Hepatocyte (in vitro differentiated cells): ENCODE measurements around the gene PLCB4. TPM values are rescaled to one million over a fixed set of nuclear protein-coding genes. Genes with fewer than 3 reads are reported as not detected.

ENCODE experiments used
- DNase-seq: peaks from one replicate; pipeline ENCODE4 v3.0.0-alpha.2; 2016; ENCODE audit warnings: low spot score
- H2AFZ ChIP-seq: fragments of 200-600 bp; sonication (generic); 2 replicates; pipeline ENCODE4 v1.6.0; 2016; ENCODE audit warnings: antibody characterized with exemption, mild to moderate bottlenecking
- H3K27ac ChIP-seq: fragments of 200-600 bp; sonication (generic); 2 replicates; pipeline ENCODE4 v1.5.1; 2016; ENCODE audit warnings: mild to moderate bottlenecking
- H3K27me3 ChIP-seq: fragments of 200-600 bp; sonication (generic); 2 replicates; pipeline ENCODE4 v1.6.1; 2016
- H3K36me3 ChIP-seq: fragments of 200-600 bp; sonication (generic); replicated peaks from 2 replicates; pipeline ENCODE4 v1.5.1; 2016; ENCODE audit warnings: low read depth; ENCODE audit not compliant: insufficient read depth
- H3K4me1 ChIP-seq: fragments of 200-600 bp; sonication (generic); 2 replicates; pipeline ENCODE4 v1.5.1; 2016; ENCODE audit warnings: mild to moderate bottlenecking, moderate library complexity; ENCODE audit not compliant: insufficient read depth
- H3K4me2 ChIP-seq: fragments of 200-600 bp; sonication (generic); 2 replicates; pipeline ENCODE4 v1.6.0; 2016
- H3K4me3 ChIP-seq: fragments of 200-600 bp; sonication (generic); 2 replicates; pipeline ENCODE4 v1.5.1; 2016; ENCODE audit warnings: mild to moderate bottlenecking
- H3K79me2 ChIP-seq: fragments of 200-600 bp; sonication (generic); 2 replicates; pipeline ENCODE4 v1.6.0; 2017; ENCODE audit warnings: mild to moderate bottlenecking
- H3K9me2 ChIP-seq: fragments of 200-600 bp; sonication (generic); replicated peaks from 2 replicates; pipeline ENCODE4 v1.6.0; 2017; ENCODE audit warnings: mild to moderate bottlenecking; ENCODE audit not compliant: insufficient read depth
- H3K9me3 ChIP-seq: fragments of 200-600 bp; sonication (generic); 2 replicates; pipeline ENCODE4 v1.5.1; 2016; ENCODE audit warnings: low read depth, mild to moderate bottlenecking
- H4K20me1 ChIP-seq: fragments of 200-600 bp; sonication (generic); 2 replicates; pipeline ENCODE4 v1.6.0; 2016; ENCODE audit warnings: mild to moderate bottlenecking; ENCODE audit not compliant: insufficient read depth, poor library complexity, severe bottlenecking
- CTCF ChIP-seq: fragments of 200-600 bp; sonication (generic); IDR thresholded peaks from 2 replicates; pipeline ENCODE4 v1.5.1; 2016; ENCODE audit warnings: antibody characterized with exemption, mild to moderate bottlenecking; ENCODE audit not compliant: poor library complexity
- EZH2 ChIP-seq: fragments of 200-600 bp; sonication (generic); IDR thresholded peaks from 2 replicates; pipeline ENCODE4 v1.6.1; 2016; ENCODE audit warnings: antibody characterized with exemption, mild to moderate bottlenecking, borderline replicate concordance
- EZH2phosphoT487 ChIP-seq: fragments of 200-600 bp; sonication (generic); IDR thresholded peaks from one replicate; pipeline ENCODE4 v1.6.1; 2018; ENCODE audit warnings: antibody characterized with exemption, mild to moderate bottlenecking, low read depth, moderate library complexity; ENCODE audit not compliant: unreplicated experiment, severe bottlenecking
- WGBS: methylation state at CpG from one replicate; pipeline ENCODE4 v1.1.6; 2016; ENCODE audit warnings: low lambda C conversion rate; ENCODE audit errors: missing lambda C conversion rate; 5-methylcytosine and 5-hydroxymethylcytosine counted together
- polyA plus RNA-seq: library from polyadenylated mRNA; unstranded; fragments of >200 nt; fragmentation: Nextera tagmentation; extraction: Ambion mirVana; gene quantifications from 2 replicates; pipeline ENCODE4 v1.2.1, GENCODE V29; 2016
- total RNA-seq: library from RNA; depleted of rRNA; stranded (reverse); fragments of >200 nt; gene quantifications from 2 replicates; pipeline ENCODE4 v1.2.3, GENCODE V29; 2014

PLCB4 gene
- total and polyA plus RNA-seq, 2 experiments from 2014 or later = 6.4 to 15.0 TPM

DNA sequence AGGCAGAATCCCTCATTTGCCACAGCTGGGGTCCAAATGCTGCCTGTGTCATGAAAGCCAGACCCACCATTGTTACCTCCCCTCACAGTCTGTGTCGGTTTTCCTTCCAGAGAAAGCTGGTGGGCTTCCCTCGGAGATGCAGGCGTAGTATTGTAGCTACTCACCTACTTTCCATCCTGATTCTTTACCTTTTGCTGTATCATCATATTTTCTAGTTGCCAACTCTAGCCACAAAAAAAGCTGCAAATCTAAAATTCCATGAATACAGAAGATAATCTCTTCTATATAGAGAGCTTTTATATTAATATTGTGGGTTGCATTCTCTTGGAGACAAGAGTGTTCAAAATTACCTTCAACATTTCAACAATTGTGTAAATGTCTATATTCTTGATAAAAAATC lies 347.5 kb downstream of the PLCB4 start:
- WGBS = 99% methylated on average over 3 of the region's 3 CpGs
- no peaks in the 10 kb centered on the region for H3K9me2 ChIP-seq
- TF ChIP-seq CTCF (no peak), EZH2 (no peak), EZH2phosphoT487 (no peak)
- no peaks in the 10 kb centered on the region for H4K20me1 ChIP-seq
- H3K79me2 ChIP-seq = no peaks in the 10 kb centered on the region
- H3K4me1 ChIP-seq = no peaks in the 10 kb centered on the region
- H3K4me3 ChIP-seq = no peak overlapping the region
- H3K9me3 ChIP-seq = no peaks in the 10 kb centered on the region
- H3K27ac ChIP-seq = no peak overlapping the region
- H3K27me3 ChIP-seq = no peaks in the 10 kb centered on the region
- no peak for DNase-seq
- H2AFZ ChIP-seq = no peak overlapping the region
- no peak overlapping the region for H3K4me2 ChIP-seq
- no peaks in the 10 kb centered on the region for H3K36me3 ChIP-seq

DNA sequence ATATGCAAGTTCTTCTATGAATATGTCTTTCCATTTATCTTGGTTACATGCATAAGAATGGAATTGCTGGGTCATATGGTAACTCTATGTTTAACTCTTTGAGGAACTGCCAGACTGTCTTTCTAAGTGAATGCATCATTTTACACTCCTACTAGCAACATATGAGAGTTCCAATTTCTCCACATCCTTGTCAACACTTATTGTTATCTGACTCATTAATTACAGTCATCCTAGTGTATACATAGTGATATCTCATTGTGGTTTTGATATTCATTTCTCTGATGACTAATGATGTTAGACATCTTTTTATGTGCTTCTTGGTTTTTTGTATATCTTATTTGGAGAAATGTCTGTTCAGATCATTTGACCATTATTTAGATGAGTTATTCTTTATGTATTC lies 348.8 kb downstream of the PLCB4 start:
- Histone ChIP-seq H3K4me3 (no peak overlapping the region), H2AFZ (no peak overlapping the region), H3K79me2 (no peaks in the 10 kb centered on the region), H3K27me3 (no peaks in the 10 kb centered on the region), H3K4me1 (no peaks in the 10 kb centered on the region), H3K9me2 (no peaks in the 10 kb centered on the region), H3K27ac (no peak overlapping the region), H3K36me3 (no peaks in the 10 kb centered on the region), H3K4me2 (no peak overlapping the region), H4K20me1 (no peaks in the 10 kb centered on the region), H3K9me3 (no peaks in the 10 kb centered on the region)
- TF ChIP-seq EZH2phosphoT487 (no peak), CTCF (no peak), EZH2 (no peak)
- DNase-seq = no peak

DNA sequence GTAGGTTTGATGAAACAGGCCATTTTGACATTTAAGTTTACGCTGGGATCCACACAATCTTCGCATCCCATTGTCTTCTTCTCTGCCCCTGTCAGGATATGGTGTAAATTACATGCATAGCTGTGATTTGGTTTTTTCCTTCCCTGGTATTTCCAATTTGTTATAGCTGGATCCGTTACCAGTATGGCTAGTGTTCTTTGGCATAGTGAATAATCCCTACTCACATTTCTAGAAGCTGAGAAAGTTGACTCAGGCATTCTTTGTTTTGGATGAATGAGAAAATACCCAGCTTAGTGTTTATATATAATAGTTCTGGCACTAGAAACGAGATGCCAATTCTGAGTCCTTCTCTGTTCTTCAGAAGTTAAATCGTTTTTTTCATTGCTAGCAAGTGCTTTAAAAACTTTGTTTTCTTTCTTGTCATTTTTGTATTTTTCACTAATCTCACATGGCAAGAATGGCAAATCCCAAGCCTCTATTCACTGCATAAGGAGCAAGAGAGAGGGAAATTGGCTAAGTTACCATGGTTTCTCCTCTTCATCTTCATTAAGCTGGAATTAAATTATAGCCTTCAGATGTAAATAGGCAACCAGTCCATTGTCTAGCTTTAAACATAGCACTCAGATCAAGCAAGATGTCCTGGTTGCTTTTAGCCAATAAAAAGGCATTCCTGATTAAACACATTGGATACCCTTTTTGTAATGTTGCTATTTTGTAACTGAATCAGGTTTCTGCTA lies 353.6 kb downstream of the PLCB4 start:
- H3K4me2 ChIP-seq = no peak overlapping the region
- 89% methylated on average over 5 of the region's 5 CpGs for WGBS

More for the DNA sequence above, 353.6 kb downstream of the PLCB4 start:
- H3K79me2 ChIP-seq = no peaks in the 10 kb centered on the region
- DNase-seq = no peak
- H3K4me3 ChIP-seq = no peak overlapping the region
- H3K27ac ChIP-seq = no peak overlapping the region
- no peaks in the 10 kb centered on the region for H4K20me1 ChIP-seq
- H3K27me3 ChIP-seq = no peaks in the 10 kb centered on the region
- TF ChIP-seq EZH2 (no peak), EZH2phosphoT487 (no peak), CTCF (no peak)
- H3K4me1 ChIP-seq = no peaks in the 10 kb centered on the region
- H3K9me2 ChIP-seq = no peaks in the 10 kb centered on the region
- H3K9me3 ChIP-seq = no peaks in the 10 kb centered on the region
- no peak overlapping the region for H2AFZ ChIP-seq
- H3K36me3 ChIP-seq = no peaks in the 10 kb centered on the region
